ENCODE data around the gene TOR3A. TPM values are rescaled to one million over a fixed set of nuclear protein-coding genes. Genes with fewer than 3 reads are reported as not detected.
A peak's percentile ranks its signal among the peaks of the same experiment; 100 is the strongest.

Gene TOR3A
- total and polyA plus RNA-seq, 2 of the 13 experiments (the other 11 are each of a cell fraction or from before 2014, with no cell fraction given) = 14.7 to 28.4 TPM

DNA sequence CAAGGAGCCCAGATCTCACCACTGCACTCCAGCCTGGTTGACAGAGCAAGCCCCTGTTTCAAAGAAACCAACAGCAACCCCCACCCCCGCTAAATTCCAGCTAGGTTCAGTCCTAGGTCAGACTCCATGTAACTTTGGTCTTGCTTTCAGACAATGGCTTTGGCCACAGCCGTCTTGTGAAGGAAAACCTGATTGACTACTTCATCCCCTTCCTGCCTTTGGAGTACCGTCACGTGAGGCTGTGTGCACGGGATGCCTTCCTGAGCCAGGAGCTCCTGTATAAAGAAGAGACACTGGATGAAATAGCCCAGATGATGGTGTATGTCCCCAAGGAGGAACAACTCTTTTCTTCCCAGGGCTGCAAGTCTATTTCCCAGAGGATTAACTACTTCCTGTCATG lies 12.9 kb downstream of the TOR3A start:
- ChIA-PET CTCF (ENCODE audit: low intra/inter-chr PET ratio, low total read pairs) (no interaction called here), POLR2A (no interaction called here)
- no peak for TF ChIP-seq ZBTB7B (CRISPR knock-in tag; IDR thresholded peaks at IDR 0.05)
- in situ Hi-C loops (cut with HindIII; ENCODE audit: extremely low pct_ligation_motif_present, low pct_unique_long_range_greater_than_20kb) = no loop called here
- no peak overlapping the region for H3K4me3 ChIP-seq (replicated peaks in 1 of 3; ENCODE audit: insufficient read depth in 1 of 3, low read depth in 2 of 3, low read length in 3 of 3)
- no peak overlapping the region for H2AFZ ChIP-seq (ENCODE audit: low read length)
- H3K4me1 ChIP-seq (ENCODE audit: insufficient read depth, low read length) = peaks cover 39% of the 10 kb centered on the region
- intact Hi-C loops (cut with micrococcal nuclease; ENCODE audit: unreplicated experiment) = no loop called here
- 96% methylated on average over 4 of the region's 5 CpGs for WGBS (ENCODE audit: low lambda C conversion rate)
- H3K36me3 ChIP-seq (replicated peaks in 1 of 2; ENCODE audit: control insufficient read depth in 1 of 2, insufficient read depth in 2 of 2, low read length in 2 of 2) = peaks cover 20 to 43% of the 10 kb centered on the region in 2 experiments
- no peaks in the 10 kb centered on the region for H3K79me2 ChIP-seq (ENCODE audit: insufficient read depth, low read length)
- DNase-seq (ENCODE audit: low spot score) (no peak), FAIRE-seq (no peak), ATAC-seq (no peak)
- BruUV-seq (replicated peaks) = no TSS peak
- H3K4me2 ChIP-seq (ENCODE audit: low read depth, low read length) = no peak overlapping the region
- peak overlapping the region; percentile 14 for H3K27ac ChIP-seq (ENCODE audit: extremely low read length, insufficient read depth, low read length)
- no peaks in the 10 kb centered on the region for H3K9me3 ChIP-seq (ENCODE audit: low read length)
- H3K27me3 ChIP-seq (ENCODE audit: control insufficient read depth in 1 of 2, insufficient read depth in 2 of 2, low read length in 2 of 2) = no peaks in the 10 kb centered on the region
- H3K9ac ChIP-seq (ENCODE audit: insufficient read depth, low read depth, low read length) = no peak overlapping the region
- H4K20me1 ChIP-seq (ENCODE audit: insufficient read depth, low read length) = no peaks in the 10 kb centered on the region

DNA sequence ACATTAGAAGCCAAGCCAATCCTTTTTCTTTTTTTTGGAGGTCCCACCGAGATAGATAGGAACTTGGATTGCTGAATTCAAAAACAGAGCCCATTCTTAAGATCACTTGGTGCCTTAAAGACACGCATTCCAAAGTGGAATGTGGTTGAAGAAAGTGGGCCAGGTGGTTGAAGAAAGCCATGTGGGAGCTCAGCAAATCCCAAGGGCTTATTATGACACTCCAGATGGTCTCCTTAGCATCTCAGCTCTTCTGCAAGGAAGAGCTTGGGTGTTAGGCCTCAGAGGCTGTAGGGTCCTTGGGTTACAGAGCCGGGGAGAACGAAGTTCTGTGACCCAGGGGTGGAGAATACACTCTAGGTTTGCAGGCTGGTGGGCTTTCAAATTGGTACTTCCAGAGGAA lies 13.5 kb downstream of the TOR3A start:
- Histone ChIP-seq H3K4me2 (ENCODE audit: low read depth, low read length) (no peak overlapping the region), H4K20me1 (ENCODE audit: insufficient read depth, low read length) (no peaks in the 10 kb centered on the region), H3K79me2 (ENCODE audit: insufficient read depth, low read length) (no peaks in the 10 kb centered on the region), H3K36me3 (replicated peaks in 1 of 2; ENCODE audit: control insufficient read depth in 1 of 2, insufficient read depth in 2 of 2, low read length in 2 of 2) (peaks cover 20 to 43% of the 10 kb centered on the region in 2 experiments), H3K9me3 (ENCODE audit: low read length) (no peaks in the 10 kb centered on the region), H3K4me1 (ENCODE audit: insufficient read depth, low read length) (peaks cover 36% of the 10 kb centered on the region), H3K4me3 (replicated peaks in 1 of 3; ENCODE audit: insufficient read depth in 1 of 3, low read depth in 2 of 3, low read length in 3 of 3) (no peak overlapping the region), H3K9ac (ENCODE audit: insufficient read depth, low read depth, low read length) (no peak overlapping the region), H3K27me3 (ENCODE audit: control insufficient read depth in 1 of 2, insufficient read depth in 2 of 2, low read length in 2 of 2) (no peaks in the 10 kb centered on the region), H3K27ac (ENCODE audit: extremely low read length, insufficient read depth, low read length) (peak overlapping the region; percentile 14), H2AFZ (ENCODE audit: low read length) (no peak overlapping the region)
- 96% methylated on average over 4 of the region's 4 CpGs for WGBS (ENCODE audit: low lambda C conversion rate)
- ATAC-seq (no peak), FAIRE-seq (no peak), DNase-seq (ENCODE audit: low spot score) (no peak)
- POLR2A ChIA-PET = no interaction called here
- intact Hi-C loops (cut with micrococcal nuclease; ENCODE audit: unreplicated experiment) (no loop called here), in situ Hi-C loops (cut with HindIII; ENCODE audit: extremely low pct_ligation_motif_present, low pct_unique_long_range_greater_than_20kb) (no loop called here)
- CTCF ChIA-PET (ENCODE audit: low intra/inter-chr PET ratio, low total read pairs) = no interaction called here
- BruUV-seq (replicated peaks) = TSS peak; percentile 83
- TF ChIP-seq, protein P1, sequence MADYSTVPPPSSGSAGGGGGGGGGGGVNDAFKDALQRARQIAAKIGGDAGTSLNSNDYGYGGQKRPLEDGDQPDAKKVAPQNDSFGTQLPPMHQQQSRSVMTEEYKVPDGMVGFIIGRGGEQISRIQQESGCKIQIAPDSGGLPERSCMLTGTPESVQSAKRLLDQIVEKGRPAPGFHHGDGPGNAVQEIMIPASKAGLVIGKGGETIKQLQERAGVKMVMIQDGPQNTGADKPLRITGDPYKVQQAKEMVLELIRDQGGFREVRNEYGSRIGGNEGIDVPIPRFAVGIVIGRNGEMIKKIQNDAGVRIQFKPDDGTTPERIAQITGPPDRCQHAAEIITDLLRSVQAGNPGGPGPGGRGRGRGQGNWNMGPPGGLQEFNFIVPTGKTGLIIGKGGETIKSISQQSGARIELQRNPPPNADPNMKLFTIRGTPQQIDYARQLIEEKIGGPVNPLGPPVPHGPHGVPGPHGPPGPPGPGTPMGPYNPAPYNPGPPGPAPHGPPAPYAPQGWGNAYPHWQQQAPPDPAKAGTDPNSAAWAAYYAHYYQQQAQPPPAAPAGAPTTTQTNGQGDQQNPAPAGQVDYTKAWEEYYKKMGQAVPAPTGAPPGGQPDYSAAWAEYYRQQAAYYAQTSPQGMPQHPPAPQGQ (CRISPR knock-in tag; IDR thresholded peaks at IDR 0.05; ENCODE audit: borderline replicate concordance) = no peak
- TF ChIP-seq, protein P2, sequence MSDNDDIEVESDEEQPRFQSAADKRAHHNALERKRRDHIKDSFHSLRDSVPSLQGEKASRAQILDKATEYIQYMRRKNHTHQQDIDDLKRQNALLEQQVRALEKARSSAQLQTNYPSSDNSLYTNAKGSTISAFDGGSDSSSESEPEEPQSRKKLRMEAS (IDR thresholded peaks at IDR 0.05) = no peak
- TF ChIP-seq, protein P3, sequence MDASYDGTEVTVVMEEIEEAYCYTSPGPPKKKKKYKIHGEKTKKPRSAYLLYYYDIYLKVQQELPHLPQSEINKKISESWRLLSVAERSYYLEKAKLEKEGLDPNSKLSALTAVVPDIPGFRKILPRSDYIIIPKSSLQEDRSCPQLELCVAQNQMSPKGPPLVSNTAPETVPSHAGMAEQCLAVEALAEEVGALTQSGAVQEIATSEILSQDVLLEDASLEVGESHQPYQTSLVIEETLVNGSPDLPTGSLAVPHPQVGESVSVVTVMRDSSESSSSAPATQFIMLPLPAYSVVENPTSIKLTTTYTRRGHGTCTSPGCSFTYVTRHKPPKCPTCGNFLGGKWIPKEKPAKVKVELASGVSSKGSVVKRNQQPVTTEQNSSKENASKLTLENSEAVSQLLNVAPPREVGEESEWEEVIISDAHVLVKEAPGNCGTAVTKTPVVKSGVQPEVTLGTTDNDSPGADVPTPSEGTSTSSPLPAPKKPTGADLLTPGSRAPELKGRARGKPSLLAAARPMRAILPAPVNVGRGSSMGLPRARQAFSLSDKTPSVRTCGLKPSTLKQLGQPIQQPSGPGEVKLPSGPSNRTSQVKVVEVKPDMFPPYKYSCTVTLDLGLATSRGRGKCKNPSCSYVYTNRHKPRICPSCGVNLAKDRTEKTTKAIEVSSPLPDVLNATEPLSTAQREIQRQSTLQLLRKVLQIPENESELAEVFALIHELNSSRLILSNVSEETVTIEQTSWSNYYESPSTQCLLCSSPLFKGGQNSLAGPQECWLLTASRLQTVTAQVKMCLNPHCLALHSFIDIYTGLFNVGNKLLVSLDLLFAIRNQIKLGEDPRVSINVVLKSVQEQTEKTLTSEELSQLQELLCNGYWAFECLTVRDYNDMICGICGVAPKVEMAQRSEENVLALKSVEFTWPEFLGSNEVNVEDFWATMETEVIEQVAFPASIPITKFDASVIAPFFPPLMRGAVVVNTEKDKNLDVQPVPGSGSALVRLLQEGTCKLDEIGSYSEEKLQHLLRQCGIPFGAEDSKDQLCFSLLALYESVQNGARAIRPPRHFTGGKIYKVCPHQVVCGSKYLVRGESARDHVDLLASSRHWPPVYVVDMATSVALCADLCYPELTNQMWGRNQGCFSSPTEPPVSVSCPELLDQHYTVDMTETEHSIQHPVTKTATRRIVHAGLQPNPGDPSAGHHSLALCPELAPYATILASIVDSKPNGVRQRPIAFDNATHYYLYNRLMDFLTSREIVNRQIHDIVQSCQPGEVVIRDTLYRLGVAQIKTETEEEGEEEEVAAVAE (CRISPR knock-in tag; IDR thresholded peaks at IDR 0.05; ENCODE audit: borderline replicate concordance) = no peak
- TF ChIP-seq HDAC1 (CRISPR knock-in tag; IDR thresholded peaks at IDR 0.05) (no peak), ELF1 (CRISPR knock-in tag; IDR thresholded peaks at IDR 0.05) (no peak), KLF6 (CRISPR knock-in tag; IDR thresholded peaks at IDR 0.05) (no peak), ZNF232 (CRISPR knock-in tag; IDR thresholded peaks at IDR 0.05; ENCODE audit: borderline replicate concordance) (no peak), ZNF124 (CRISPR knock-in tag; IDR thresholded peaks at IDR 0.05) (no peak), IKZF4 (CRISPR knock-in tag; IDR thresholded peaks at IDR 0.05; ENCODE audit: borderline replicate concordance, low read depth, not compliant biosample characterization) (no peak), SIX4 (CRISPR knock-in tag; IDR thresholded peaks at IDR 0.05) (no peak), ATRX (CRISPR knock-in tag; IDR thresholded peaks at IDR 0.05; ENCODE audit: borderline replicate concordance) (no peak), ZNF160 (CRISPR knock-in tag; IDR thresholded peaks at IDR 0.05) (no peak)

Measured in HepG2 (cell line).